ENCODE data around the gene XPOT. TPM values are rescaled to one million over a fixed set of nuclear protein-coding genes. Genes with fewer than 3 reads are reported as not detected.

Gene XPOT
- total RNA-seq, 4 donors from 2014 or later = 24.5 to 27.6 (median 26.8) TPM

DNA sequence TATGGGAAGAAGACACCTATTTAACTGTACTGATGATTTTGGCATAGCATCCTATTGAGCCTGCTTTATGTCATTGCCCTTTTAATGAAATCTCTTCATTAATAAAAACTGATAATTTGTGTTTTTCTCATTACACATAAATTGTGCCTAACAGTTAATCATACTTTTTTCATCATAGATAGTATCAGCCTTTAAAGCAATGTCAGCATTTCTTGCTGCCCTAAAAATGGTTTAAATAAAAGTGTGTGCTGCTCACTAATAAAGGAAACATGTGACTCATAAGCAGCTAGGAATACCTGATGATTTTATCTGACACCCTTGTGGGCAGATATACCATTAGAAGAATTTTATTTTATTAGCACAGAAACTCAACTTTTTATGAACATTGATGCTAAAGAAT, 74.5 kb downstream of the XPOT start:
- H3K9me3 ChIP-seq = peaks cover 0 to 9% (median 2%) of the 10 kb centered on the region in 4 donors
- no peak overlapping the region for H3K27ac ChIP-seq (replicated peaks in 1 of 4)
- TF ChIP-seq POLR2AphosphoS5 (IDR thresholded peaks at IDR 0.05) (no peak), EP300 (IDR thresholded peaks at IDR 0.05) (no peak), POLR2A (IDR thresholded peaks at IDR 0.05; ENCODE audit: low read depth) (no peak)
- TF ChIP-seq, protein P1, sequence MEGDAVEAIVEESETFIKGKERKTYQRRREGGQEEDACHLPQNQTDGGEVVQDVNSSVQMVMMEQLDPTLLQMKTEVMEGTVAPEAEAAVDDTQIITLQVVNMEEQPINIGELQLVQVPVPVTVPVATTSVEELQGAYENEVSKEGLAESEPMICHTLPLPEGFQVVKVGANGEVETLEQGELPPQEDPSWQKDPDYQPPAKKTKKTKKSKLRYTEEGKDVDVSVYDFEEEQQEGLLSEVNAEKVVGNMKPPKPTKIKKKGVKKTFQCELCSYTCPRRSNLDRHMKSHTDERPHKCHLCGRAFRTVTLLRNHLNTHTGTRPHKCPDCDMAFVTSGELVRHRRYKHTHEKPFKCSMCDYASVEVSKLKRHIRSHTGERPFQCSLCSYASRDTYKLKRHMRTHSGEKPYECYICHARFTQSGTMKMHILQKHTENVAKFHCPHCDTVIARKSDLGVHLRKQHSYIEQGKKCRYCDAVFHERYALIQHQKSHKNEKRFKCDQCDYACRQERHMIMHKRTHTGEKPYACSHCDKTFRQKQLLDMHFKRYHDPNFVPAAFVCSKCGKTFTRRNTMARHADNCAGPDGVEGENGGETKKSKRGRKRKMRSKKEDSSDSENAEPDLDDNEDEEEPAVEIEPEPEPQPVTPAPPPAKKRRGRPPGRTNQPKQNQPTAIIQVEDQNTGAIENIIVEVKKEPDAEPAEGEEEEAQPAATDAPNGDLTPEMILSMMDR (IDR thresholded peaks at IDR 0.05) = no peak
- no peak for DNase-seq (ENCODE audit: extremely low spot score)
- peaks cover 18 to 83% (median 47%) of the 10 kb centered on the region in 4 donors for H3K36me3 ChIP-seq
- no peaks in the 10 kb centered on the region for H3K27me3 ChIP-seq
- no peaks in the 10 kb centered on the region for H3K4me1 ChIP-seq
- no peak overlapping the region for H3K4me3 ChIP-seq
- intact Hi-C loops (cut with DNase I) = no loop called here

DNA sequence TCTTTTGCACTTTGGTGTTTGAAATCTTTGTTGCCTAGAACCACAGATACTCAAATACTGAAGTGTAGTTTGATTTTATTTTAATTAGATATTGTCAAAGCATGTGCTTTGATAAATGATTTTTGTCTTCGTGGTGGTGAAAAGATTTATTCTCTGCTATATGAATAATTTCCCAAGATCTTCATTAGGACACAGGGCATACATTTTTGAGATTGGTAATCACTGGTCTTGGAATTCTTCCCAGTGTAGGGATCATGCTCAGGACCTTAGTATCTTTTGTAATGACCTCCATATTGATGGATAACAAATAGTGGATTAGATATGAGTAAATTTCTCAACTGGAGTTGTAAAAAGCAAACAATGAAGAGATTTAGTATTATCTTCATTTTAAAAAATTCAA, 76.0 kb downstream of the XPOT start:
- H3K27me3 ChIP-seq = no peaks in the 10 kb centered on the region
- H3K36me3 ChIP-seq = peaks cover 9 to 84% (median 40%) of the 10 kb centered on the region in 4 donors
- WGBS = 75% methylated on average over 1 of the region's 1 CpG
- no peak overlapping the region for H3K27ac ChIP-seq (replicated peaks in 1 of 4)
- no peak for TF ChIP-seq POLR2AphosphoS5 (IDR thresholded peaks at IDR 0.05)
- TF ChIP-seq POLR2A (IDR thresholded peaks at IDR 0.05; ENCODE audit: low read depth) = no peak
- TF ChIP-seq EP300 (IDR thresholded peaks at IDR 0.05) = no peak
- TF ChIP-seq, protein P1 (IDR thresholded peaks at IDR 0.05) = no peak
- DNase-seq (ENCODE audit: extremely low spot score) = no peak
- H3K9me3 ChIP-seq = peaks cover 0 to 9% (median 2%) of the 10 kb centered on the region in 4 donors
- intact Hi-C loops (cut with DNase I) = loop anchor here (10.0 kb wide), 1 partner anchor 65 kb away; no protein-coding TSS in a partner anchor
- H3K4me1 ChIP-seq = no peaks in the 10 kb centered on the region
- H3K4me3 ChIP-seq = no peak overlapping the region

DNA sequence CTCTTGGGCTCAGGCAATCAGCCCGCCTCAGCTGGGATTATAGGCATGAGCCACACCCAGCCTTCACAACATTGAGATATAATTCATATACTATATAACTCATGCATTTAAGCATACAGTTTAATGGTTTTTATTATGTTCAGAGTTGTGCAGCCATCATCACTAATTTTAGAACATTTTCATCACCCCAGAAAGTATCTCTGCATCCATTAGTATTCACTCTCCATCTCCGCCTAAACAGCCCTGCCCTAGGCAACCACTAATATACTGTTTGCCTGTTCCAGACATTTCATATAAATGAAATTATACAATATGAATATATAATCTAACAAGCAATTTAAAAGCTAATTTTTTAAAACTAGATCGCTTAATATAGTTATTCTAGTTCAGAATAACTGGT, 82.5 kb downstream of the XPOT start:
- intact Hi-C loops (cut with DNase I) = loop anchor here (10.0 kb wide), 1 partner anchor 72 kb away; no protein-coding TSS in a partner anchor
- H3K27ac ChIP-seq (replicated peaks in 1 of 4) = no peak overlapping the region
- H3K27me3 ChIP-seq = no peaks in the 10 kb centered on the region
- TF ChIP-seq POLR2A (IDR thresholded peaks at IDR 0.05; ENCODE audit: low read depth) (no peak), EP300 (IDR thresholded peaks at IDR 0.05) (no peak), POLR2AphosphoS5 (IDR thresholded peaks at IDR 0.05) (no peak)
- TF ChIP-seq, protein P1 (IDR thresholded peaks at IDR 0.05) = no peak
- H3K36me3 ChIP-seq = peaks cover 48 to 99% (median 74%) of the 10 kb centered on the region in 4 donors
- no peak overlapping the region for H3K4me3 ChIP-seq
- WGBS = 94% methylated on average over 3 of the region's 3 CpGs
- no peaks in the 10 kb centered on the region for H3K4me1 ChIP-seq
- DNase-seq (ENCODE audit: extremely low spot score) = no peak
- no peaks in the 10 kb centered on the region for H3K9me3 ChIP-seq

DNA sequence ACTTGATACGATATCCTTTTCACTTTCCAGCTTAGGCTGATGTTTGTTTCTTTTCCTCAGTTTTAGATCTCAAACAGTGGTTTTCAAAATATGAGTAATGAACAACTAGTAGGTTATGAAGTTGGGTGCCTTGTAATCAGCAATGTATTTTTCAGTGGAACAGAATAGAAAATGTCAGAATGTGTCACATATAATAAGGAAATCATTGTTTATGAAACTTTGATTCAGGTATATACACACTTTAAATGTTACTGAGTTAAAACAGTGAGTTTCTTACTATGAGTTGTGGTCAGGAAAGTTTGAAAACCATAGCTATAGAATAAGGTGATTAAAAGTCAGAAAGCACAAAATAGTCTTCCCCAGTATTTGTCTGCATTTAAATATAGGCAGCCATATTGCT, 87.5 kb downstream of the XPOT start:
- 100% methylated on average over 1 of the region's 1 CpG for WGBS
- Histone ChIP-seq H3K4me3 (no peak overlapping the region), H3K27ac (replicated peaks in 1 of 4) (no peak overlapping the region), H3K36me3 (peaks cover 65 to 100% (median 83%) of the 10 kb centered on the region in 4 donors), H3K4me1 (no peaks in the 10 kb centered on the region), H3K9me3 (no peaks in the 10 kb centered on the region), H3K27me3 (no peaks in the 10 kb centered on the region)
- DNase-seq (ENCODE audit: extremely low spot score) = no peak
- no peak for TF ChIP-seq POLR2A (IDR thresholded peaks at IDR 0.05; ENCODE audit: low read depth)
- TF ChIP-seq EP300 (IDR thresholded peaks at IDR 0.05) = no peak
- TF ChIP-seq, protein P1 (IDR thresholded peaks at IDR 0.05) = no peak
- no peak for TF ChIP-seq POLR2AphosphoS5 (IDR thresholded peaks at IDR 0.05)
- intact Hi-C loops (cut with DNase I) = no loop called here

DNA sequence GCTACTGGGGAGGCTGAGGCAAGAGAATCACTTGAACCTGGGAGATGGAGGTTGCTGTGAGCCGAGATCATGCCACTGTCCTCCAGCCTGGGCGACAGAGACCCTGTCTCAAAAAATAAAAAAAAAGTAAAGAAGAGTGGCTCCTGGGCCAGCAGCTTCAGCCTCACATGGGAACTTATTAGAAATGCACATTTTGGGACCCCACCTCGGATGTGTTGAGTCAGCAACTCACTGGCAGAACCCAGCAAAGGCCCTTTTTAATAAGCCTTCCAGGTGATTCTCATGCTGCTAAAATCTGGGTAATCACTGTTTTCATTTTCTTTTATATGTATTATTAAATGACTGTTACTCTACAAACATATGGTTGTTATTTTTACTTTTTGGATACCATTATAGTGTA, 89.3 kb downstream of the XPOT start:
- H3K27ac ChIP-seq (replicated peaks in 1 of 4) = no peak overlapping the region
- intact Hi-C loops (cut with DNase I) = no loop called here
- TF ChIP-seq POLR2AphosphoS5 (IDR thresholded peaks at IDR 0.05) = no peak
- no peak for TF ChIP-seq POLR2A (IDR thresholded peaks at IDR 0.05; ENCODE audit: low read depth)
- TF ChIP-seq, protein P1 (IDR thresholded peaks at IDR 0.05) = no peak
- TF ChIP-seq EP300 (IDR thresholded peaks at IDR 0.05) = no peak
- H3K9me3 ChIP-seq = no peaks in the 10 kb centered on the region
- no peaks in the 10 kb centered on the region for H3K27me3 ChIP-seq
- no peaks in the 10 kb centered on the region for H3K4me1 ChIP-seq
- H3K36me3 ChIP-seq = peaks cover 70 to 100% (median 90%) of the 10 kb centered on the region in 4 donors
- WGBS = 89% methylated on average over 3 of the region's 3 CpGs
- H3K4me3 ChIP-seq = no peak overlapping the region
- no peak for DNase-seq (ENCODE audit: extremely low spot score)

All from esophagus muscularis mucosa (tissue), 4 donors.